WTC11 (cell line): ENCODE data around the gene C1QTNF6. TPM values are rescaled to one million over a fixed set of nuclear protein-coding genes. Genes with fewer than 3 reads are reported as not detected.

ENCODE experiments used
- E2F1 ChIP-seq: sonication (generic); formaldehyde crosslinking; IDR thresholded peaks from 2 replicates; pipeline ENCODE4 v1.8.0; 2022; ENCODE audit warnings: mild to moderate bottlenecking, missing genetic modification reagents
- ELF4 ChIP-seq: sonication (generic); formaldehyde crosslinking; IDR thresholded peaks from 2 replicates; pipeline ENCODE4 v1.8.1; 2022; ENCODE audit warnings: low read depth, mild to moderate bottlenecking, moderate library complexity, missing genetic modification reagents
- ERG ChIP-seq: fragments of 250-450 bp; sonication (Bioruptor Pico); IDR thresholded peaks from 2 replicates; pipeline ENCODE4 v1.8.0; 2021; ENCODE audit warnings: mild to moderate bottlenecking
- ESRRA ChIP-seq: sonication (generic); formaldehyde crosslinking; IDR thresholded peaks from 2 replicates; pipeline ENCODE4 v1.8.1; 2022; ENCODE audit warnings: mild to moderate bottlenecking, missing genetic modification reagents, borderline replicate concordance
- FOXK1 ChIP-seq: sonication (generic); formaldehyde crosslinking; IDR thresholded peaks from 2 replicates; pipeline ENCODE4 v1.8.0; 2022; ENCODE audit warnings: mild to moderate bottlenecking, moderate library complexity, missing genetic modification reagents
- HMGXB4 ChIP-seq: sonication (generic); formaldehyde crosslinking; IDR thresholded peaks from 2 replicates; pipeline ENCODE4 v1.8.1; 2023; ENCODE audit warnings: mild to moderate bottlenecking, moderate library complexity, missing genetic modification reagents
- NR2C2 ChIP-seq: sonication (generic); formaldehyde crosslinking; IDR thresholded peaks from 2 replicates; pipeline ENCODE4 v1.8.0; 2022; ENCODE audit warnings: mild to moderate bottlenecking, missing genetic modification reagents
- SMAD3 ChIP-seq: sonication (generic); formaldehyde crosslinking; IDR thresholded peaks from 2 replicates; pipeline ENCODE4 v1.8.0; 2022; ENCODE audit warnings: missing genetic modification reagents, mild to moderate bottlenecking, borderline replicate concordance
- SP1 ChIP-seq: sonication (generic); formaldehyde crosslinking; conservative IDR thresholded peaks from 2 replicates; pipeline ENCODE4 v1.8.1; 2022; ENCODE audit warnings: missing genetic modification reagents
- TCF7 ChIP-seq: sonication (generic); formaldehyde crosslinking; IDR thresholded peaks from 2 replicates; pipeline ENCODE4 v1.8.0; 2022; ENCODE audit warnings: mild to moderate bottlenecking, low read depth, missing genetic modification reagents, moderate library complexity
- TEAD1 ChIP-seq: sonication (generic); formaldehyde crosslinking; IDR thresholded peaks from 2 replicates; pipeline ENCODE4 v1.8.0; 2022; ENCODE audit warnings: mild to moderate bottlenecking, missing genetic modification reagents
- USF2 ChIP-seq: sonication (generic); formaldehyde crosslinking; IDR thresholded peaks from 2 replicates; pipeline ENCODE4 v1.8.1; 2023; ENCODE audit warnings: mild to moderate bottlenecking, missing genetic modification reagents, moderate library complexity
- ZBTB21 ChIP-seq: sonication (generic); formaldehyde crosslinking; IDR thresholded peaks from 2 replicates; pipeline ENCODE4 v1.8.1; 2023; ENCODE audit warnings: mild to moderate bottlenecking, missing genetic modification reagents, borderline replicate concordance
- ZBTB43 ChIP-seq: sonication (generic); formaldehyde crosslinking; IDR thresholded peaks from 2 replicates; pipeline ENCODE4 v1.8.1; 2023; ENCODE audit warnings: mild to moderate bottlenecking, missing genetic modification reagents
- ZNF232 ChIP-seq: sonication (generic); formaldehyde crosslinking; IDR thresholded peaks from 2 replicates; pipeline ENCODE4 v1.8.0; 2022; ENCODE audit warnings: mild to moderate bottlenecking, missing genetic modification reagents
- ZNF281 ChIP-seq: sonication (generic); formaldehyde crosslinking; IDR thresholded peaks from 2 replicates; pipeline ENCODE4 v1.8.0; 2023; ENCODE audit warnings: mild to moderate bottlenecking, missing genetic modification reagents
- ZNF423 ChIP-seq: fragments of 250-450 bp; sonication (Bioruptor Pico); IDR thresholded peaks from 2 replicates; pipeline ENCODE4 v2.1.2; 2022; ENCODE audit warnings: mild to moderate bottlenecking, moderate library complexity
- total RNA-seq: library from RNA; stranded (reverse); gene quantifications from 3 replicates; pipeline ENCODE4 v1.2.3, GENCODE V29; 2021
- TF ChIP-seq, protein P1 (sequence below): sonication (generic); formaldehyde crosslinking; IDR thresholded peaks from 2 replicates; pipeline ENCODE4 v1.8.0; 2022; ENCODE audit warnings: mild to moderate bottlenecking, missing genetic modification reagents
- TF ChIP-seq, protein P2 (sequence below): fragments of 250-450 bp; sonication (Bioruptor Pico); IDR thresholded peaks from 2 replicates; pipeline ENCODE4 v1.9.0; 2021; ENCODE audit warnings: mild to moderate bottlenecking
- TF ChIP-seq, protein P3 (sequence below): sonication (generic); formaldehyde crosslinking; IDR thresholded peaks from 2 replicates; pipeline ENCODE4 v1.8.0; 2022; ENCODE audit warnings: mild to moderate bottlenecking, missing genetic modification reagents
- TF ChIP-seq, protein P4 (sequence below): sonication (generic); formaldehyde crosslinking; IDR thresholded peaks from 2 replicates; pipeline ENCODE4 v1.8.0; 2022; ENCODE audit warnings: mild to moderate bottlenecking, missing genetic modification reagents
- TF ChIP-seq, protein P5 (sequence below): sonication (generic); formaldehyde crosslinking; IDR thresholded peaks from 2 replicates; pipeline ENCODE4 v1.8.1; 2022; ENCODE audit warnings: mild to moderate bottlenecking, moderate library complexity, missing genetic modification reagents

C1QTNF6 gene
- total RNA-seq, 1 experiment from 2014 or later: 5.9 TPM

DNA sequence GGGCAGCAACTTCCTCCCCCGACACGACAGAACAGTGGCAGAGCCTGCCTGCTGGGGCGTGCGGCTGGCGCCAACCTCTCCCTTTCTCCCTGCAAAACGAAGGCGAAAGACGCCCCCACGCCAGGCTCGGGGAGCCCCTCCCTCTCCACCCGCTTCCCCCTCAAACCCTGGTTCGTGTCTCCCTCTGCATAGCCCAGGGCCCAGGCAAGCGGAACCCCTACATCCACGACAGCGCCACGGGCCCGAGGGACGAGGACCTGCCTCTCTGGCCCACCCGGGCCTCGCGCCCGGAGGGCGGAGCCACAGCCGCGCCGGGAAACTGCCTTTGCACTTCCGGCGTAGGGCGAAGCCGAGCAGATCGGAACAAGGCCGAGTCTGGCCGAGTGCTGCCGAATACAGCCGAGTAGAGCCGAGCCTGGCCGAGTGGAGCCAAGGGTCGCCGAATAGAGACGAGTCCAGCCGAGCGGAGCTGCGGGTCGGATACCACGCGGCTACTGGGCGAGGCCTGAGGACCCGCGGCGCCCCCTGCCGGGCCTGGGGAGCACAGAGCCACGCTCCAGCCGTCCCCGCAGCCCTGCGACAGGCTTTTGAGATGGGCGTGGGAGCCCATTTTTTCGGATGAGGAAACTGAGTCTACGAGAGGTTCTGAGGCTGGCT lies 11.2 kb upstream of the C1QTNF6 start (continued):
- no peak for TF ChIP-seq NR2C2 (CRISPR knock-in tag)
- TF ChIP-seq USF2: peak; percentile 33; the same call in 1 of the 2 replicates
- no peak for TF ChIP-seq ERG (CRISPR knock-in tag)
- no peak for TF ChIP-seq ELF4 (CRISPR knock-in tag)
- TF ChIP-seq ESRRA (CRISPR knock-in tag): peak; percentile 51; the same call in 1 of the 2 replicates
- TF ChIP-seq SMAD3 (CRISPR knock-in tag): 0 out of 2 replicates have a peak, but pooled peaks have one; percentile 49
- TF ChIP-seq ZNF232: peak; percentile 18; the same call in 1 of the 2 replicates
- TF ChIP-seq, protein P1, sequence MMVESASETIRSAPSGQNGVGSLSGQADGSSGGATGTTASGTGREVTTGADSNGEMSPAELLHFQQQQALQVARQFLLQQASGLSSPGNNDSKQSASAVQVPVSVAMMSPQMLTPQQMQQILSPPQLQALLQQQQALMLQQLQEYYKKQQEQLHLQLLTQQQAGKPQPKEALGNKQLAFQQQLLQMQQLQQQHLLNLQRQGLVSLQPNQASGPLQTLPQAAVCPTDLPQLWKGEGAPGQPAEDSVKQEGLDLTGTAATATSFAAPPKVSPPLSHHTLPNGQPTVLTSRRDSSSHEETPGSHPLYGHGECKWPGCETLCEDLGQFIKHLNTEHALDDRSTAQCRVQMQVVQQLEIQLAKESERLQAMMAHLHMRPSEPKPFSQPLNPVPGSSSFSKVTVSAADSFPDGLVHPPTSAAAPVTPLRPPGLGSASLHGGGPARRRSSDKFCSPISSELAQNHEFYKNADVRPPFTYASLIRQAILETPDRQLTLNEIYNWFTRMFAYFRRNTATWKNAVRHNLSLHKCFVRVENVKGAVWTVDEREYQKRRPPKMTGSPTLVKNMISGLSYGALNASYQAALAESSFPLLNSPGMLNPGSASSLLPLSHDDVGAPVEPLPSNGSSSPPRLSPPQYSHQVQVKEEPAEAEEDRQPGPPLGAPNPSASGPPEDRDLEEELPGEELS (CRISPR knock-in tag): 0 out of 2 replicates have a peak, but pooled peaks have one; percentile 31
- peak; percentile 66; the same call in 1 of the 2 replicates for TF ChIP-seq FOXK1 (CRISPR knock-in tag)
- TF ChIP-seq, protein P2, sequence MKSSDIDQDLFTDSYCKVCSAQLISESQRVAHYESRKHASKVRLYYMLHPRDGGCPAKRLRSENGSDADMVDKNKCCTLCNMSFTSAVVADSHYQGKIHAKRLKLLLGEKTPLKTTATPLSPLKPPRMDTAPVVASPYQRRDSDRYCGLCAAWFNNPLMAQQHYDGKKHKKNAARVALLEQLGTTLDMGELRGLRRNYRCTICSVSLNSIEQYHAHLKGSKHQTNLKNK: 0 out of 2 replicates have a peak, but pooled peaks have one; percentile 53
- no peak for TF ChIP-seq TCF7 (CRISPR knock-in tag)
- TF ChIP-seq E2F1 (CRISPR knock-in tag): no peak
- TF ChIP-seq ZBTB43: peak; percentile 10; the same call in 1 of the 2 replicates
- no peak for TF ChIP-seq ZBTB21 (CRISPR knock-in tag)
- TF ChIP-seq ZNF281 (CRISPR knock-in tag): 0 out of 2 replicates have a peak, but pooled peaks have one; percentile 6
- TF ChIP-seq, protein P3, sequence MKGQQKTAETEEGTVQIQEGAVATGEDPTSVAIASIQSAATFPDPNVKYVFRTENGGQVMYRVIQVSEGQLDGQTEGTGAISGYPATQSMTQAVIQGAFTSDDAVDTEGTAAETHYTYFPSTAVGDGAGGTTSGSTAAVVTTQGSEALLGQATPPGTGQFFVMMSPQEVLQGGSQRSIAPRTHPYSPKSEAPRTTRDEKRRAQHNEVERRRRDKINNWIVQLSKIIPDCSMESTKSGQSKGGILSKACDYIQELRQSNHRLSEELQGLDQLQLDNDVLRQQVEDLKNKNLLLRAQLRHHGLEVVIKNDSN (CRISPR knock-in tag): peak; percentile 53; the same call in 1 of the 2 replicates
- TF ChIP-seq HMGXB4 (CRISPR knock-in tag): peak; percentile 78
- TF ChIP-seq ZNF423 (CRISPR knock-in tag): no peak
- TF ChIP-seq, protein P4, sequence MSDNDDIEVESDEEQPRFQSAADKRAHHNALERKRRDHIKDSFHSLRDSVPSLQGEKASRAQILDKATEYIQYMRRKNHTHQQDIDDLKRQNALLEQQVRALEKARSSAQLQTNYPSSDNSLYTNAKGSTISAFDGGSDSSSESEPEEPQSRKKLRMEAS: peak; percentile 94
- TF ChIP-seq, protein P5, sequence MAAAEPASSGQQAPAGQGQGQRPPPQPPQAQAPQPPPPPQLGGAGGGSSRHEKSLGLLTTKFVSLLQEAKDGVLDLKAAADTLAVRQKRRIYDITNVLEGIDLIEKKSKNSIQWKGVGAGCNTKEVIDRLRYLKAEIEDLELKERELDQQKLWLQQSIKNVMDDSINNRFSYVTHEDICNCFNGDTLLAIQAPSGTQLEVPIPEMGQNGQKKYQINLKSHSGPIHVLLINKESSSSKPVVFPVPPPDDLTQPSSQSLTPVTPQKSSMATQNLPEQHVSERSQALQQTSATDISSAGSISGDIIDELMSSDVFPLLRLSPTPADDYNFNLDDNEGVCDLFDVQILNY: peak; percentile 67; the same call in 1 of the 2 replicates
- peak; percentile 67 for TF ChIP-seq SP1 (CRISPR knock-in tag)
- peak; percentile 69 for TF ChIP-seq TEAD1
